ENCODE results near the gene DHRS1.

The DHRS1 gene

DNA sequence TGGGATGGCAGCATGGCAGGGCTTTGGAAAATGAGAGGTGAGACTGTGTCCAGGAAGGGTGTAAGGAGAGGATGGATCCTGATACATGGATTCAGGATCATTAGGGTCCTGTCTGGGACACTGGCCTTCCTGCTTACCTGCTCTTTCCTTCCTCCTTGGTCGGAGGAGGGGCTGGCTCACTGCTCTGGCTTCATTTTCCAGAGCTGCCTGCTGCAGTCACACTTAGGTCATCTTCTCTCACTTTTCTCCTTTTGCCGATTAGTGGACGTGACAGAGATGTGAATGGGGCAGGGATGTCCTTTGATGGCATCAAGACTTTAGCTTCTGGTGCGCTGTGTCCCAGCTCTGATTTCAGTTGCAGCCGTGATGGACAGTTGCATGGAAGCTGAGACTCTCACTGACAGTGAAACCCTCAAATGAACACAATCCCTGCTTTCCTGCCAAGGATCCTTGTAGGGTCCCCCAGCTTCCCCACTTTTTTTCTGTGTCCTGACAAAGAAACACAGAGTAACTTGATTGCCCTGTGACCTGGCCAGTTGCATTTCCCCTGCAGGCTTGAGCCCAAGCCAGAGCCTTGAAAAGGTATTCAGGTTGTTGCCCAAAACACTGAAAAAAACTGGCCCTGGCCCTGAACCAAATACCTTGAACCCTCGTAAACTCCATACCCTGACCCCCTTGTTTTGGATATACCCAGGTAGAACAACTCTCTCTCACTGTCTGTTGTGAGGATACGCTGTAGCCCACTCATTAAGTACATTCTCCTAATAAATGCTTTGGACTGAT, 9.0 kb upstream of the DHRS1 start:
- no peak for DNase-seq

- DNase-seq = peak in 5 of 14 donors; percentile 9 to 61 (median 26)
Measured at GRCh38 chr14:24307575-24308341, 8.2 kb upstream of the DHRS1 start, which contains the start of gene CIDEB. Gene CIDEB (minus strand): TSS chr14:24307977. CDS start chr14:24307858, 119 bp downstream.

GRCh38 chr14:24307156-24307574, 7.6 kb upstream of the DHRS1 start:
- DNase-seq = no peak

DNA sequence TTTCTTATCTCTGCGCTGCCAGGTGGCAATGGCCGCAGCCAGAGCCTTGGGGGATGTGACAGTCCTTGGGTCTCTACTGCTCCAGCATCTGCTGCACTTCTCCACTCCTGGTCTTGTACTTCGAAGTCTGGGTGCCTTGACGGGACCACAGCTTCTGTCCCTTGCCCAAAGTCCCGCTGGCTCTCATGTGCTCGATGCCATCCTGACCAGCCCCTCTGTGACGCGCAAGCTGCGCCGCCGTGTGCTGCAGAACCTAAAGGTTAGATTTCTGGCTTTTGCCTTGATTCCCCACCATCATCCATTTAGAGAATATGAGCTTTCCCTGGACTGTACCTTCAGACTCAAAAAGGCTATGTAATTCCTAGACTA, 4.4 kb upstream of the DHRS1 start:
- no peak for DNase-seq

- DNase-seq = no peak
Measured at GRCh38 chr14:24300326-24300980, 873 bp upstream of the DHRS1 start.

- DNase-seq = peak in 2 of 14 donors; percentile 46 to 59
Measured at GRCh38 chr14:24298892-24299254, 707 bp downstream of the DHRS1 start.

GRCh38 chr14:24297190-24297964, 2.2 kb downstream of the DHRS1 start:
- DNase-seq = no peak

DNA sequence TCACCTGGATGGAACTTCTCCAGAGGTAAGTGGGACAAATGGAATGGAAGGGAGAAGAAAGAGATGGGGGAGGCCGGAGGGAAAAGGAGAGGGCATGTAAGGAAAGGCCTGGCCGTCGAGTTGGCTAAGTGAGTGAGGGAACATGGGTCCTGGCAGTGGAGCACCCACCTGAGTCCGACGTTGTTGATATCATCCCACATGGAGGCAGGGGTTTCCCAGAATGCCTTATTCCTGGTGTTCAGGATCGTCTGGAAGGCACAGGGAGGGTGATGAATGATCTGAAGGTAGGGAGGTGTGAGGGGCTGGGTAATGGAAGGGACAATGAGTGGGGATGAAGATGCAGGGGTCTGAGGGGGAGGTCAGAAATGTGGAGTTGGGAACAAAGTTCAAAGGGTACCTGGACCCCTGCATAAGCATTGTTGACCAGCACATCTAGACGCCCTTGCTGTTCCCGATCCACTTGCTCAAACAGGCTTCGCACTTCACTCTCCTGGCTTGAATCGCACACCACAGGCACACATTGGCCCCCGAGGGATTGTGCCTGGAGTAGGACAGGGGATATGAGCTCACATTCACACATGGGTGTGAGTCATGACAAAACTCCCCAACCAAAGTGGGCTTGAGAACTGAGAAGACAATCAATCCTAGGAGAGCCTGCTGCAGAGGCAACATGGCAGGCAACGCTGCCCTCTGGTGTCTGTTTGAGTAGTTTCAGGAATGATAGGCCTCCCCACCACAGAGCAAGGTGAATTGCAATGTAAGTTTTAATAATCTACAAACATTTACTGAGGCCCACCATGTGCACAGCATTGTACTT, 3.0 kb downstream of the DHRS1 start:
- DNase-seq = peak in 7 of 14 donors; percentile 17 to 53 (median 32)

- DNase-seq = no peak
Measured at GRCh38 chr14:24293525-24293924, 6.1 kb downstream of the DHRS1 start.

GRCh38 chr14:24292118-24292807, 7.3 kb downstream of the DHRS1 start:
- DNase-seq = no peak

DNA sequence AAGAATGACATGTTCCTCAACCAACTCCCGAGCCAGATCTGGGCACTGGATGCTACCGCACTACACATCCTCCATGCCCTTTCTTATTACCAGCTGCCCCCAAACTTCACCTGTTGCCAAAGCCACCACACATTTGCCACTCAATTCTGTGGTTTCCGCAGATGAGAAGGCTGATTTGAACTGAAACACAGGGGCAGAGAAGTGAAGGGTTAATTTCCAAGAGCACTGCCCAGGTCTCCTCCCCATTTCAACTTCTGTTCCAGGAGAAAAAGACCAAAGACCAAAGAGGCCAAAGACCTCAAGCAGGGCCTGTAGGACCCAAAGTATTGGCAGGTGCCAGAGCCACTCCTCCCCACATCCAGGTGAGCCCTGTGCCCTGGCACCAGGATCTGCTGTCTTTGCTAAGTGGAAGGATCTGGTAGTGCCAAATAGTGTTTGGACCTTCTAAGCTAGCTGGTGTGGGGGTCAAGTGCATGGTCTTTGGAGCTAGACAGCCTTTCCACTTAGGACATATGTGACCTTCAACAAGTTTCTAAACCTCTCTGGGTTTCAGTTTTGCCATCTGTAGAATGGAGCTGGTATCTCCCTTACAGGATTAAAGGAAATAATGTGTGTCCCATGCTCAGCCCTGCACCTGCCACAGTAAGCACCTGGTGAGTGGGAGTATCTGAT, 8.0 kb downstream of the DHRS1 start:
- DNase-seq = no peak

- DNase-seq = no peak
Measured at GRCh38 chr14:24290746-24291145, 8.8 kb downstream of the DHRS1 start.

GRCh38 chr14:24289649-24290280, 9.8 kb downstream of the DHRS1 start:
- DNase-seq = no peak

DNA sequence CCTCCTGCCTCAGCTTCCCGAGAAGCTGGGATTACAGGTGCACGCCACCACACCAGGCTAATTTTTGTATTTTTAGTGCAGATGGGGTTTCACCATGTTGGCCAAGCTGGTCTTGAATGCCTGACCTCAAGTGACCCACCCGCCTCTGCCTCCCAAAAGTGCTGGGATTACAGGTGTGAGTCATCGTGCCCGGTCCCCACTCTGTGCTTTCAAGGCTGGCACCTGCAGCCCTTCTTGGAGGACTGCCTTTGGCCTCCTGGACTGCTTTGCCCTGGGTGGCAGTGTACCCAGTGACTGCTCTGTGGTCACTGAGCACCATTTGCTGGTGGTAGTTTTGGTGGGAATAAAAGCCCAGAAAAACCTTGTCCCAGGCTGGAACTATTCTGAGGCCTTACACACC, 12.6 kb downstream of the DHRS1 start:
- DNase-seq = no peak

DNA sequence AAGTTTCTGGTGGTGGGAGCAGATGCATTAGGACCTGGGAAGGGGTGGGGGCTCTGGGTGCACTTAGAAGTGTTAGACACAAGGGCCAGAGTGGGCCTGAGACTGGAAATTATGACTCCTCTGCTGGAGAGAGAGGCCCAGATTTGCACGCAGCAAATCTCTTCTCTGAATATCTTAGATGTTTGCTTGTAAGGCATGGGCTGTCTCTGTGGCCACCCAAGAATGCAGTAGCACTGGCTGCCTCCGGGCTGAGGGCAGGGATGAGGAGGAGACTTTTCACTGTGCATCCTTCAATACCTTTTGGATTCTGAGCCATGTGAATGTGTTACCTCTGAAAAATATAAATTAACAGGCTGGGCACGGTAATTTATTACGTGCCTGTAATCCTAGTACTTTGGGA, 14.2 kb downstream of the DHRS1 start:
- no peak for DNase-seq

- DNase-seq = no peak
Measured at GRCh38 chr14:24284501-24285035, 15.0 kb downstream of the DHRS1 start.

DNA sequence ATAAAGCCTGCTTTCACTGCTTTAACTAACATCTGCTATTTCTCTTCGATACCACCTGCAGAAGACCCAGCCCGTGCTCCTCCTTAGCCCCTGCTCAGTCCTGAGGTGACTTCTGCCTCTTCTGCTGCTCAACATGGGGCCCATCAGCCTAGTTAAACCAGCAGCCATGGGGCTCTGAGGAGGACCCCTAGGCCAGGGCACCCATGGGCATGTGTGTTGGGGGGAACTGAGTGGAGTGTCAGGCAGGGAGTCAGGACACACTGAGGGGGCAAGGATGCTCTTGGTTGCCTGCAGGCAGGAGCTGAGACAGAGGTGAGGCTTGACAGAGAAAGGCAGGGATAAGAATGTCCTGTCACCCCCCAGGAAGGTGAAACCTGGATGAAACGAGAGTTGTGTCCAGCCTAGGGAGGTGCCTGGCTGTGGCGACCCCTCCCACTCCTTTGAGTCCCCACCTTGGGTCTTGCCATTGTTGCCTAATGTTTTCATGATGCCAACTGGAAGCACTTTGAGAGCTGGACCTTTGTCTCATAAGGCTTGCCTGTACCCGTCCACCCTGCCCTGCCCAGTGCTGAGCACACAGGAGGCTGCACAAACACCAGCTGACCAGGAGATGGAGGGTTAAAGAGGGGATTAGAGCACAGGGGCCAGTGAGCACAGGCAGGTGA, 15.7 kb downstream of the DHRS1 start:
- no peak for DNase-seq

DNA sequence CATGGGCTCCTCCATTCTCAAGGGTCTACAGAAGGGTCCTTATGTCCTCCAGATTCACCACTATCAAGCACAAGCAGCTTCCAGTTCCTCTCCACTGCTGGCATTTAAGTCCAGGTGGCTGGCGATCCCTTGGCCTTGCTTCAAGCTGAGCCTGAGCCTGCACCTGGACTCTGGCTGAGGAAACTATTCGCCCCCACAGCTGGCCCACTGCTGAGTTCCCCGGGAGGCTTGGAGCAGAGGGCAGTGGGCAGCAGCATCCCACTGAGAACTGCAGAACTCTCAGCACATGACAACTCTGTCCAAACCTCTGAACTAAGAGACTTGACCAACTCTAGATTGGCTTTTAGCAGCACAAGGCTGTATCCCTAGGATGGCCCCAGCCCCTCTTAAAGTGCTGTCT, 16.8 kb downstream of the DHRS1 start:
- DNase-seq = no peak

GRCh38 chr14:24281636-24282035, 17.9 kb downstream of the DHRS1 start:
- no peak for DNase-seq

All from C1 segment of cervical spinal cord (tissue), 14 donors.